ENCODE measurements around the gene GALNT11.
A peak's percentile ranks its signal among the peaks of the same experiment; 100 is the strongest.

Gene GALNT11

DNA sequence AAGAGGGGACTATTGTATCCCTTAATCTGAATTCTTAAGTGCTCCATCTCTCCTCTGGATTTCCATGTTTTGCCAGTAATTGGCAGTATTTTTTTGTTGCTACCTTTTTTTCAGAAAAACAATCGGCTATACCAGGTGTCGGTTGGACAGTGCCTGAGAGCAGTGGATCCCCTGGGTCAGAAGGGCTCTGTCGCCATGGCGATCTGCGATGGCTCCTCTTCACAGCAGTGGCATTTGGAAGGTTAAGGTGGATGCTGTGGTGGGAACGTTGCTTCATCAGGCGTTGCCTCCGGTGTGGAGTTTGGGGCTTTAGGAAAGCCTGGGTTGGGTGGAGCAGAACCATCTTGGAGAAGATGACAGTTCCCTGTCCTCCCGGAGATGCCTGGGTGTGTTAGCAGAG lies 96.0 kb downstream of the GALNT11 start:
- no peak for DNase-seq

DNA sequence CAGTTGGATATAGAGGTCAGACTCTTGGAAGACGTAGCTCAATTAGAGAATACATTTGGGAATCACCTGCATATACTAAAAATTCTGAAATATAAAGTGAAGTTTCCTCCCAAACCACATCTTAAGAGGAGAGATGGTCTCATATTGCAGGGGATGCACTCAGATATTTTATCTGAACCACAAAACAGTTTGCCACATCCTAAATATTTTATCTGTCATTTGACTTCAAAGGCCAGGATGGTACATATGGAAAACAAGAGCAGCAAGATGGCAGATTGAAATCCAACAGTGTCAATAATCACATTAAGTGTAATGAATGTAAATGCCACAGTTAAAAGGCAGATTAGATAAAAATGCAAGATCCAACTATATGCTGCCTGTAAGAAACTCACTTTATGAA lies 97.1 kb downstream of the GALNT11 start:
- DNase-seq: no peak

DNA sequence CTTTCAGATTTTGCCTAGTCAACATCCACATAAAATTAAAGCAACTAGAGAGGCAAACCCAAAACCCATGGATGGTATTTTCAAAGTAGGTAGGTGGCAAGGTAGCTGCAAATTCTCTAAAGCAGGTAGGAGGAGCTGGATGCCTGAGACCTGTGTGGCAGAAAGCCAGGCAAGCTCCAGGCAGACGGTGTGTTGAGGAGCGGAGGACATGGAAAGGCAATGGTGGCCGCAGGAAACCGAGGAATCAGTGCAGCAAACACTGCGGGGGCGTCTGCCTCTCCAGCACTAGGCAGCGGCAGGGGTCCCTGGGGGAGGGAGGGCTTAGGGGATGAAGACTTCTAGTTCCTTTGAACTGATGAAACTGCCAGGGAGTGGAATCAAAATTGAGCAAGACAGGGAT lies 101.3 kb downstream of the GALNT11 start:
- DNase-seq: no peak

DNA sequence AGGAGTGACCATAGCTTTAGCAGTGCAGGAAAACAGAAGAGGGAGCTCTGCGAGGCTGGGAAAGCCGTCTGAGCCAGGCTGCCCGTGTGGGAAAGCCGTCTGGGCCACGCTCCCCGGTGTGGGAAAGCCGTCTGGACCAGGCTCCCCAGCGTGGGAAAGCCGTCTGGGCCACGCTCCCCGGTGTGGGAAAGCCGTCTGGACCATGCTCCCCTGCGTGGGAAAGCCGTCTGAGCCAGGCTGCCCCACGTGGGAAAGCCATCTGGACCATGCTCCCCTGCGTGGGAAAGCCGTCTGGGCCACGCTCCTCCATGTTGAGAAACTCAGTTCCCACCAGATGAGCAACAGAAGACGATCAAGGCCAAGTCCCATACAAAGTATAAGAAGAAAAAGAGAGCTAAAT lies 101.8 kb downstream of the GALNT11 start:
- DNase-seq: no peak

DNA sequence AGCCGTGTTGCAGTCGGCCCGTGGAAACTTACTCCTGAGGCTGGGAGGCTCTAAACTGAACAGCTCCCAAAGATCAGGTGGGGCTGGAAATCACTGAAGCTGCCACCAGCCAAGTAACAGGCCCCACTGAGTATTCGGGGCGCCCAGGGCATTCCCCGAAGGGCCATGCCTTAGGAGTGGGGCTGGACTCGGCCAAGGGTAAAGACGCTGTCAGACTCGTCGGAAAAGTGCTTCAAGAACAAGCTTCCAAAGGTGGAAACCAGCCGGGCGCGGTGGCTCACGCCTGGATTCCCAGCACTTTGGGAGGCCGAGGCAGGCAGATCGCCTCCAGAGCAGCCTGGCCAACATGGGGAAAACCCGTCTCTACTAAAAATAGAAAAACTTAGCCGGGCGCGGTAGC lies 102.8 kb downstream of the GALNT11 start:
- DNase-seq: no peak

DNA sequence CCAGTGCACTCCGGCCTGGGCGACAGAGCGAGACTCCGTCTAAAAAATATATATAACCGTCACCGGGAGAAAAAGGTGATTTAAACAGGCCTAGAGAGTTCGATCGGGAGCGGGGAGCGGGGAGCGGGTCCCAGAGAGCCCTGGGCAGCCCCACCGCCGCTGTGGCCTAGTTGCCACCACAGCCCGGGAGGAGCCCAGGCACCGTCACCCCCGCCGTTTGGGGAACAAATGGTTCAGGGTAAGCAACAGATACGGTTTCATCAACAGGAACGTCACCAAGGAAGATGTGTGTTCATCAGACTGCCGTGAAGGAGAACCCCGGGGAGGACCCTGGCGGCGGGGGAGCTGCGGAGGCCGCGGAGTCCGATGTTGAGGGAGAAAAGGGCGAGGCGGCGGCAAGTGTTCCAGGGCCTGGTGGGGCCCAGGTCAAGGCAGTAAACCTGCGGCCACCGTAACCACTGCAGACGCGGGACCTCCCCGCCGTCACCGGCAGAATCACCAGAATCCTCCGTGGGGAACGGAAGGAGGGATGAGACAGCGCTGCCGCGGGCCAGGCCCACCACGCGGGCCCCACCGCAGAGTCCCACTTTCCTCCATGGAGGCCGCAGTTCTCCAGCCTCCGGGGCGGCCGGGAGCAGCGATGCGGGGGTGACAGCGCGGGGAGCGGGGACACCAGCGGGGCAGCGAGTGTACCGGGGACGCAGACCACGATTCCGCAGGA lies 103.4 kb downstream of the GALNT11 start:
- no peak for DNase-seq

DNA sequence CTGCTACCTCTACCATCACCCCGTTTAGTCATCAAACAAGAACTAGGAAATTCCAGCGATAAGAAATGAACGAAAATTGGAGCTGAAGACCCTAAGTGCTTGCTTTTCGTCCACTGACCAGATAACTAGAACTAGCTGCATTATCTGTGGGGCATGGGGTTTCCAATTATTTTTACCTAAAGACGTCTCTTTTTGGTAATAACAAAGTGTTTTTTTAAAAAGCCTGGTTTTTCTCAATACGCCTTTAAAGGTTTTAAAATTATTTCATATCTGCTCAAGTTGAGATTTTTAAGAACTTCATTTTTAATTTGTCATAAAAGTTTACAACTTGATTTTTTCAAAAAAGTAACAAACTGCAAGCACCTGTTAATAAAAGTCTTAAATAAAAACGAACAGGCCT lies 104.2 kb downstream of the GALNT11 start:
- no peak for DNase-seq

DNA sequence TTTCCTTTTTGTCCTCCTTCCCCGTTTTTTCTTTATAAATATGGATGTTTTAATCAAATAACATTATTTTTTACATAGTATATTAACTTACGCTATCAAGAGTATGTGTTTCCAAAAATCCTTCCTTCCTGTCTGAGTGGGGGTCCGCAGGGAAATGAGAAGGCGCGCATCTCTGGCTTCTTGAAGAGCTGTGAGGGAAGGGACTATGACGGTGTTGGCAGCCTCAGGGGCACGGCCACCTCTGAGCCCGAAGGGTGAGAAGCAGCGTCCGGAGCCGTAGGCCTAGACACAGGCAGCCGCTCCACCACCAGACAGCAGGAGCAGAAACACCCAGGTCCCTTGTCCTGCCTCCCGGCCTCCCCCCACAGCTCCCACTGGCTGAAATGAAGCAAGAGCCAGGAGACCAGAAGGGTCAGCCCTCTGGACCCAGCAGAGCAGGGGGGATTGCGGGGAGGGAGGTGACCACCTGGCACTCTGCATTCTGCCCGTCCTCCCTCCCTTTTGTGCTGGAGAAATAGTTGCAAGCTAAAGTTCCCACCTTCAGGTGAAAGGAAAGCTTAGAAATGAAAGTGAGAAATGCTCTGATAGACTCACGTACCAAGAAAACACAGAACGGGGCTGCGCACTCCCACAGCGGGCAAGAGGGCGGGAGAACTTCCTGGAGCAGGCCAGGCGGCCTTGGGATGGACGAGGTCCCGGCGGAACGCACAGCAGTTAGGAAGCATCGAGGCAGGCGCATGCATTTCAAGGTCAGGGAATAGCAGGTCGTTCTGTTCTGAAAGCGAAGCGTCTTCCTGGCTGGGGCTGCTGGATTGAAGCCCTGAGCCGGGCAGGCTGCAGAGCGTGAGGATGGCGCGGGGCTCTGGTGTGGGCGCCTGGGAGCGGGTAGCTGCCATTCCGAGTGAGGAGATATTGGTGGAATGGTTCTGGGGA lies 105.5 kb downstream of the GALNT11 start:
- no peak for DNase-seq

DNA sequence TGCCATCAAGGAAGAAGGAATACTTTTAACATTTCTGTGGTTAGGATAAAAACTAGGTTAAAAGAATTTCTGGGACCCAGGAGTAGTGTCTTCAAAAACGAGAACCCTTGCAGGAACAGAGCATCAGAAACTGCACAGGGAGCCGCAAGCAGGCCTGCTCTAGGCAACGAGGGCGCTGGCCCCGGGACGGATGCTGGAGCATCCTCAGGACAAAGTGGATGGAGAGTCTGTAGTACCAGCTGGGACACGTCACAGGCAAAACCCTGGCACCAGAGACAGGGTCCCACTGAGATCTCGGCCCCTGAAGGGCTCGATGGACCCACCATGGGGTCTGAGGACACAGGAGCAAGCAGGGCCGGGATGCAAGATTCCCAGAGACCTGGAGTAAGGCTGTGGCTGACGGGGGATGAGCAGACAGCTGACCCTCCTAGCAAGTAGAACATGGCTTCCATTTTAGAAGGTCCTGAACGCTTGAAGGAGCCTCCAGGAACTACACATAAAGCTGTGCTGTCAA lies 106.6 kb downstream of the GALNT11 start:
- DNase-seq: no peak

DNA sequence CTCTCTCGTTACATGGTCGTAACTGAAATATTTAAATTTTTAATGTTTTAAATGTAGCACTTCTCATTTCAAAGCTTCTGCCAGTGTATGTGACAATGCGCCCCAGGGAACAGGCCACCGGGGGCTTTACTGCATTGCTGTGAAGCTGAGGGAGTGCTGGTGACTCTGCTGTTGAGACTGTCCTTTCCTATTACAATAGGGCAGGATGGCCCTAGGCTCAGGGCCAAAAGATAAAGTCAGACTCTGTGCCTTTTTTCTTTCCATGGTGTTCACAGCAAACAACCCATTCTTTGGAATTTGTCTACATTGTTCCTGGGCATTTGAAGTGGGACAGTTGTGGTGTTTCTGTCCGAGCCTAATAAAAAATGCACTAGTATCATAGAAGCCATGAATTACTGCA lies 107.3 kb downstream of the GALNT11 start:
- no peak for DNase-seq

DNA sequence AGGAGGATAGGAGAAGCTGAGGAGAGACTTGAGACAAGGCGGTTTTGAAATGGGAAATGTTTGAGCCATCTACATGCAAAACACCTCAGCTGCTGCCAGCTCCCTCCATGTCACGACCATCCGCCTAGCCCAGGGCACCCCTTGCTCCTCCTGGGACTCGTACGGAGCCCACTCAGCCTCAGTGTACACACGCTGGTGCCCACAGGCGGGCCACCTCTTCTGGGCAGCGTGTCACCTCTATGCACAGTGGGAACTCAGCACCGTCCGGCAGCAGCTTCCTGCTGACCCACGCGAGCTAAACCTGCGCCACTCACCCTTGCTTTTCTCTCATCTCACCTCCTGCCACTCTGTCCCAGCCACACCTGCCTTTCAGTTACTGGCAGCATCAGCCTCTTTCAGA lies 108.3 kb downstream of the GALNT11 start:
- no peak for DNase-seq

DNA sequence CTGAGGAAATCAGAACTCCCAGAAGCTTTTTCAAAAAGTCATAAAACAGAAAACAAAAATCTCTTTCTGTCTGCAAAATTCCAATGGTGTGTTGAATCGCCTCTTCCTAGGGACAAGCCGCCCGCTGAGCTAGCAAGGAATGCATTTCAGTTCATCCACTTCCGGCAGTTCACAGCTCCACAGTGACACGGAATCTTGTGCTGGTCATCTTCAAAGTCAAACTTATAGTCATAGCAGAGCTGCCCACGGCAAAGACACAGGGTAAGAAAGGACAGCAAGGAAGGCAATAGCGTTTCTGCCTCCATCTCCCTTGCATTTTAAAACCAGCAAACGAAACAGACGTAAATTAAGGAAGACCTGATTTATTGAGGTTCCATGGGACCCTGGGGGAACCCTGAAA lies 111.2 kb downstream of the GALNT11 start:
- DNase-seq: no peak

DNA sequence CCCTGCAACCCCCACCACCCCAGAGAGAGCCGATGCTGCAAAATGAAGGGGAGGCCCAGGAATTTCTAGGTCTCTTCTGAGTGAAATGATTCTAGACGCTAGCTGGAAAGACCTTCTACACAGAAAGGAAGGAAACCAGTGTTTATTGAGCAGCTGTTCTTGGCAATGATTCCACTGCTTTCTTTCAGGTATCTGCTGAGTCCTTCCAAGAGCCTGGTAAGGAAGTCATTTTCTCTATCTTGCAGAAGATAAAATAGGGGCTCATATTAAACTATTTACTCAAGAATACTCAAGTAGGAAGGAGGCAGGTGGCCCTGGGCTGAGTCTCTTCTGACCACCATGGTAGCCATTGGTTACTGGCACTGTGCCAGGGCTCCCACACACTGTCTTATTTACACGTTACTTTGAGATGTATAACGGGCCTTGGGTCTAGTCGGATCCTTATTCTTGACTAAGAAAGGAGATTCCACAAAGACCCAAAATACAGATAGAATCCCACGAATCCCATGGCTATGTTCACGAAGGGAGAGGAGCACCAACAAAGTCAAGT lies 112.1 kb downstream of the GALNT11 start:
- DNase-seq: no peak

DNA sequence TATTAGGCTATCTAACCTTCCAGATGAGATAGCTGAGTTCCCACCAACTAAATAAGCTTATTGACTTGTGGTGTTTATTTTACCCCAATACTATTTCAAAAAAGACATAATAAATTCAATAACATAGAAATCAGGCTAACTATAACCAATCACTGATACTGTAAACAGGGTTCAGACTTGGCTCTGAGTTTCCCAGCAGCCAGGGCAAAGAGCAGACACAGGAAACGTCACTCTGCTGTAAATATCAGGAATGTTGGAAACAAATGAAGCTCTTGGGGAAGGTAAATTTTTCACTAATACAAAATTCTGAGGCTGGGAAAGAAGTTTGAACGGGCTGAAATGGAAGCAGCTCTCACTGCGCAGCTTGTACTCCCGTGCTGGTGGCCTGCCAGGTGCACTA lies 114.6 kb downstream of the GALNT11 start:
- no peak for DNase-seq

DNA sequence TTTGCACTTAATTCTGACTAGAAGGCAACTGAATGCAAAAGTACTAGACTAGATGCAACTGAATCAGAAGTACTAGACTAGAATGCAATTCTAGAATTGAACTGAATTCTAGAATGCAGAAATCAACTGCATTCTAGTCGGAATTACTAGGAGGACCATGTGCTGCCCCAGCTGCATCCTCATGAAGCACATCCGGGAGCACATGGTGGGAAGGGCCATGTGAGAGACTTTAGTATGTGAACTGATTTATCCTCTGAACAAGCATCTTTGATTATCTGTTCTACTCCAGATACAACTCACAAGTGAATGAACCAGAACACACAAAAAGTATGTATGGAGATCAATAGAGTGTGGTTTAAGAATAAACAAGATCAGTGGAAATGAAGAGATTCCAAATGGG lies 115.1 kb downstream of the GALNT11 start:
- no peak for DNase-seq

DNA sequence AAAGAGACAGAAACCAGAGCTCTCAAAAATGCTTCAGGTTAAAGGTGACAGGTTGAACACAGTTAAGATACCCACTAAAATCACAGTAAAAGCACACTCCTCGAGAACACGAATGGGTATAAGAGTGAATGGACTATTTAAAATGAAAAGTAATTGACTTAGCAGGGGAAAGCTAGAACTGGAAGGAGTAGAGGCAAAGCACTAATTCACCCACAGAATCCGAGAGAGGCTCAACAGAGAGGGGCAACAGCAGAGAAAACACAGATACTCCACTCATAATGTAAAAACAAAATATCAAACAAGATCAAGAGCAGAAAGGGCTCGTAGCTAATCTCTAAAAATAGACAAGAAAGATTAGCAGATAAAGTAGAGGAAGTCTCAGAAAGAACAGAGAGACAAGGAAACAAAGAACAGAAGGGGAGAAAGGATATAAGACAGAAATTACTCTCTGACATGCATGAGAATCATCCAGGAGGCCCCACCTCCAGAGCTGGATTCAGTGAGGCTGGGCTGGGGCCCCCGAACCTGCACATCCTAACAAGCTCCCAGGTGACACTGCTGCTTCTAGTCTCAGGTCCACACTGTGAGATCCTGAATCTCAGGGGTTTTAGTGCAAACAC lies 117.6 kb downstream of the GALNT11 start:
- no peak for DNase-seq

DNA sequence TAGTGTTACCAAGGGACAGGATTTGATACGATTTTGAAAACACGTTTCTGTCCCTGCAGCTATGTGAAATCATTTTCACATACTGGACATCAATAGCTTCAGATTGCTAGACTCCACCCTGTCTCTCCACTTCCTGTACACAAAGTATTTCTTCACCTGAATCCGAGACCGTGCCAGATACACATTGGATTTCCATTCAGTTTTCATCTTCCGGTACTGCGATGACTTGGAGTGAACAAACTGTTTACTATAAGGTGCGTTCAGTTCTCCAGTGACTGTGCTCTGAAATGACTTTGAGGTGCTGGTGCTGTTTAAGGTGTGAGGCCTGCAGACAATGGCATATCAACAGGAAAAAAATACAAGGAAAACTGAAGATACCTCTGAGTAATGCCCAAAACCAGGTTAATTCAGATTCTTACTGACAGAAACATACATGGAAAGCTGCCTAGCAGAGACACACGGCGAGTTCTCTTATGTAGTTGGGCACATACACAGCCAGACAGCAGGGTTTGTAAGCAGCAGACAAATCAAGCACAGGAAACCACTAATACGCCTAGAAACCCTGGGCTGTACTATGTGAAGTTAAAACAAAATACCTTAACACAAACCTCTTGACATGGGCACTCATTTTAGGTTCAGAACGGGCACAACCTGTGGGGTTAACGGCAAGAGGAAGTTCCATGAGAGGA lies 119.2 kb downstream of the GALNT11 start:
- no peak for DNase-seq

DNA sequence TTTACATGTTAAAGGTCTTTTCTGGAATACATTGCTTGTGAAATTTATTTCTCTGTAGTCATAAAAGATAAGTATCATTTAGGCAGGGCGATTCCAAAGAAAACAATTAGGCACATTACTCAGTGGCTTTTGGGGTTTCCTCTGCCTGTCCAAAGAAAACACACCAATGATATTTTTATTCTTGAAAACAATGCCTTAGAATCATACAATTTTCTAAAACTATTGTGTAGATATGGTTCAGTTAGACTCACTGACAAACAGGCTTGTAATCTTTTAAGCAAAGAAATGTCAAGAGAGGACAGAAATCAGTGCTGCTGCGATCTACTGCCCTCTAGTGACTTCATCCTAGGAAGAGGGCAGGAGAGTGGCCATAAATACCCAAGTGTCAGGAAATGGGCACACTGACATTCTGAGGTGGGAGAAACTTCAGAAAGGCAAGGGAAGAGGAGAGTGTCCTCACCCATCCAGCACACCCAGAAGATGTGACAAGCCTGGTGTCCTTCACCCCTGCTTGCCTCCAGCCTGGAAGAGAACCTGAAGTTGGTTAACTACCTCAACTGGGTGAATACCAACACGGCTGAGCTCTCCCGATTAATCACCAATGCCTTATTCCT lies 120.5 kb downstream of the GALNT11 start:
- peak; percentile 40 for DNase-seq

DNA sequence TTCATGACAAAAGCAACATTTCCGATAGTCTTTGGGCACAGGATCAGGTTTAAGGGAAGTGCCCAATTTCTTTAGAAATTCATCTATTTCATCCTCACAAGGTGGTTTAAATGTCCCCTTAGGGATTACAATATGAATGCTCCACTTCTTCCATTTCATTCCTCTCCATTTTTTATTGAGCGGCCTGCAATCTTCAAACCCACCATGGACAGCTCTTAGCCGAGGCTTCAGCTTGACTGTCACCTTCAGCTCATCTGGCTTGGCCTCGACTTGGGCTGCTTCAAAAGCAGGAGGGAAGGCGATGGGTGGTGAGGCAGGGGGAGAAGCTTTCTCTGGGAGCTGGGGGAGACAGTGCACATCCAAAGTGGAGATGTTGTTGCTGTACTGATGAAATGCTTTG lies 123.2 kb downstream of the GALNT11 start:
- no peak for DNase-seq

DNA sequence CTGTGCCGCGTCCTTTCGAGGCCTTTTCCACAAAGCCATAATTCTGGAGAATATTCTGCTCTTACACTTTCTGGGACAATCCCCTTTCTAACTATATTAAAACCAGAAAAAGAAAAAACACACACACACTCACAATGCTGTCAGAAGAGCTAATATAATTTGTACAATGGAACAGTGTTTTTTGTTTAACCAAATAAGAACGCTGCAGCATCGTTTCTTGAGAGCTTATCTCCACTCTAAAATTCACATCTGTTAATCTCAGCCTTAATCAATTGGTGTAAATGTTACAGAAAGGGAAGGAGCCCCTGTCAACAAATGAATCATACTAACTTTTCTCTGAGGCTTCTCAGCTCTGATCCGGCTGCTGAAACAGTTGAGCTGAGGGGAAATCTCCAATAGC lies 123.9 kb downstream of the GALNT11 start:
- DNase-seq: no peak

DNA sequence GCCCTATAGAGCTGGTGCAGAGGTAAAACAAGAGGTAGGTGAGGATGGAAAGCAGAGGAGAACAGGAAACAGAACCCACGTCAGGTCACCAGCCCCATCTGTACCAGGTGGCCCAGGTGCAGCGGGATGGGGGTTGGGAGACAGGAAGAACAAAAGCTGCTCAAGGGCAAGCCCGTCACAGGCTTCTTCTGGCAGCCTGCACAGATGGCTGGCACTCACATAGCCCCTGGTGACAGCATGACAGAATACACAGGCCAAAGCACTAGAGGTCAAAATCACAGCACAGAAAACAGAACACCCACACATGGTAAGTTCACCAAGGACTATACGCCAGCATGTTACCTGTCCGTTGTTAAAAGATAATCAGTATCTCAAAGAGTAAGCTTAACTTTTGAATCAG lies 126.8 kb downstream of the GALNT11 start:
- DNase-seq: no peak
